HG03045 (cell line): Measurements from ENCODE around the gene ZBED1.
A peak's percentile ranks its signal among the peaks of the same experiment; 100 is the strongest.
"Not testable (repeated sequence)": the region's sequence is repeated elsewhere in the genome, so short reads cannot be mapped to it uniquely, and the experiment has no call there.

Source experiments
- ATAC-seq: cut with Tn5 transposase; IDR thresholded peaks from one replicate; pipeline ENCODE4 v1.9.1; 2021; ENCODE audit warnings: mild to moderate bottlenecking, moderate library complexity; ENCODE audit not compliant: unreplicated experiment

Gene ZBED1

GRCh38 chrX:2520539-2520938 lies 19.8 kb upstream of the ZBED1 start:
- no peak for ATAC-seq

GRCh38 chrX:2519638-2520037 lies 18.9 kb upstream of the ZBED1 start:
- ATAC-seq, result not testable (repeated sequence)

GRCh38 chrX:2517055-2517454 lies 16.3 kb upstream of the ZBED1 start:
- ATAC-seq, result no peak

- ATAC-seq, result peak; percentile 45
Observed at GRCh38 chrX:2516623-2517022, 15.8 kb upstream of the ZBED1 start.

GRCh38 chrX:2514131-2514530 lies 13.4 kb upstream of the ZBED1 start:
- no peak for ATAC-seq

- ATAC-seq, result no peak
Observed at GRCh38 chrX:2513121-2513664, 12.4 kb upstream of the ZBED1 start.

GRCh38 chrX:2512501-2512900 lies 11.7 kb upstream of the ZBED1 start:
- ATAC-seq, result no peak

GRCh38 chrX:2511326-2511725 lies 10.6 kb upstream of the ZBED1 start:
- ATAC-seq, result no peak

- no peak for ATAC-seq
Observed at GRCh38 chrX:2508648-2509335, 8.0 kb upstream of the ZBED1 start.

- no peak for ATAC-seq
Observed at GRCh38 chrX:2507904-2508627, 7.3 kb upstream of the ZBED1 start.

- ATAC-seq, result no peak
Observed at GRCh38 chrX:2507196-2507595, 6.4 kb upstream of the ZBED1 start.

- ATAC-seq, result not testable (repeated sequence)
Observed at GRCh38 chrX:2505341-2505740, 4.6 kb upstream of the ZBED1 start.

GRCh38 chrX:2504706-2505332 lies 4.0 kb upstream of the ZBED1 start:
- ATAC-seq, result no peak

- no peak for ATAC-seq
Observed at GRCh38 chrX:2503591-2504500, 3.1 kb upstream of the ZBED1 start.

- ATAC-seq, result no peak
Observed at GRCh38 chrX:2502668-2503519, 2.1 kb upstream of the ZBED1 start.

- no peak for ATAC-seq
Observed at GRCh38 chrX:2502120-2502667, 1.4 kb upstream of the ZBED1 start.

GRCh38 chrX:2501559-2502102 lies 855 bp upstream of the ZBED1 start:
- no peak for ATAC-seq

GRCh38 chrX:2500091-2500802 lies 529 bp downstream of the ZBED1 start:
- peak; percentile 56 for ATAC-seq

GRCh38 chrX:2499507-2499906 lies 1.3 kb downstream of the ZBED1 start:
- no peak for ATAC-seq
